ENCODE results near the gene MATCAP1. TPM values are rescaled to one million over a fixed set of nuclear protein-coding genes. Genes with fewer than 3 reads are reported as not detected.

MATCAP1 gene
- total RNA-seq, 1 experiment from 2014 or later = 40.8 TPM

DNA sequence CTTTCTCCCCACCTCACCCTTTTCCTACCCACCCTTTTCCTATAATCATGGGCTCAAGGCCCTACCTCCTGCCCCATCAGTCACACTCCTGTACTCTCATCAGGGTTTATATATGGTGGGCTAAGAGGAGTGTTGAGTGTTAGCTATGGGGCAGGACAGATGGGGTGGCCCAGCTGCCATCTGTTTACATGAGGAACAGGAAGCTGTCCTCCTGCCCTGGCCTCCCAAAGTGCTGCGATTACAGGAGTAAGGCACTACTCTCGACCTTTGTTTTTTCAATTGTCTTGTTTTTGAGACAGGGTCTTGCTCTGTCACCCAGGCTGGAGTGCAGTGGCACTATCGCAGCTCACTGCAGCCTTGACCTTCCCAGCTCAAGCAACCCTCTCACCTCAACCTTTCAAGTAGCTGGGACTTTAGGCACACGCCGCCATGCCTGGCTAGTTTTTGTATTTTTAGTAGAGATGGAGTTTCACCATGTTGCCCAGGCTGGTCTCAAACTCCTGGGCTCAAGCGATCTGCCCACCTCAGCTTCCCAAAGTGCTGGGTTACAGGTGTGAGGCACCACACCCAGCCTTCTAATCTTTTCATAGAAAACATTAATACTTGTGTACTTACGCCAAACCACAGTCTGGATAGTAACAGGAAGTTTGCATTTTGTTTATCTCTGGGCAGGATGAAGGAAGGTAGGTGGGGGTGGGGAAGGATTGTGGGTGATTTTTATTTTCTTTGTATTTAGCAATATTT lies 25.7 kb downstream of the MATCAP1 start:
- peaks cover 2% of the 10 kb centered on the region; the same call in 1 of the 2 replicates for H3K36me3 Mint-ChIP-seq
- DNase-seq (ENCODE audit: low spot score) = no peak
- peaks cover 100% of the 10 kb centered on the region for H3K27me3 Mint-ChIP-seq (ENCODE audit: low read depth)
- CTCF ChIA-PET = interaction anchor here (0.7 to 15.3 kb wide), 7 partner anchors 12 to 197 kb away, joined by 3 to 386 read pairs (median 10); partner anchors contain the start of genes CES3, HSF4 and NOL3
- H3K4me1 Mint-ChIP-seq = peaks cover 25% of the 10 kb centered on the region
- TF ChIP-seq GRHL2 (CRISPR knock-in tag; IDR thresholded peaks at IDR 0.05; ENCODE audit: insufficient replicate concordance, severe bottlenecking) (no peak), MXD4 (CRISPR knock-in tag; IDR thresholded peaks at IDR 0.05; ENCODE audit: borderline replicate concordance) (no peak), ETV6 (CRISPR knock-in tag; IDR thresholded peaks at IDR 0.05) (no peak), HMGA2 (CRISPR knock-in tag; IDR thresholded peaks at IDR 0.05) (no peak)
- TF ChIP-seq, protein P1, sequence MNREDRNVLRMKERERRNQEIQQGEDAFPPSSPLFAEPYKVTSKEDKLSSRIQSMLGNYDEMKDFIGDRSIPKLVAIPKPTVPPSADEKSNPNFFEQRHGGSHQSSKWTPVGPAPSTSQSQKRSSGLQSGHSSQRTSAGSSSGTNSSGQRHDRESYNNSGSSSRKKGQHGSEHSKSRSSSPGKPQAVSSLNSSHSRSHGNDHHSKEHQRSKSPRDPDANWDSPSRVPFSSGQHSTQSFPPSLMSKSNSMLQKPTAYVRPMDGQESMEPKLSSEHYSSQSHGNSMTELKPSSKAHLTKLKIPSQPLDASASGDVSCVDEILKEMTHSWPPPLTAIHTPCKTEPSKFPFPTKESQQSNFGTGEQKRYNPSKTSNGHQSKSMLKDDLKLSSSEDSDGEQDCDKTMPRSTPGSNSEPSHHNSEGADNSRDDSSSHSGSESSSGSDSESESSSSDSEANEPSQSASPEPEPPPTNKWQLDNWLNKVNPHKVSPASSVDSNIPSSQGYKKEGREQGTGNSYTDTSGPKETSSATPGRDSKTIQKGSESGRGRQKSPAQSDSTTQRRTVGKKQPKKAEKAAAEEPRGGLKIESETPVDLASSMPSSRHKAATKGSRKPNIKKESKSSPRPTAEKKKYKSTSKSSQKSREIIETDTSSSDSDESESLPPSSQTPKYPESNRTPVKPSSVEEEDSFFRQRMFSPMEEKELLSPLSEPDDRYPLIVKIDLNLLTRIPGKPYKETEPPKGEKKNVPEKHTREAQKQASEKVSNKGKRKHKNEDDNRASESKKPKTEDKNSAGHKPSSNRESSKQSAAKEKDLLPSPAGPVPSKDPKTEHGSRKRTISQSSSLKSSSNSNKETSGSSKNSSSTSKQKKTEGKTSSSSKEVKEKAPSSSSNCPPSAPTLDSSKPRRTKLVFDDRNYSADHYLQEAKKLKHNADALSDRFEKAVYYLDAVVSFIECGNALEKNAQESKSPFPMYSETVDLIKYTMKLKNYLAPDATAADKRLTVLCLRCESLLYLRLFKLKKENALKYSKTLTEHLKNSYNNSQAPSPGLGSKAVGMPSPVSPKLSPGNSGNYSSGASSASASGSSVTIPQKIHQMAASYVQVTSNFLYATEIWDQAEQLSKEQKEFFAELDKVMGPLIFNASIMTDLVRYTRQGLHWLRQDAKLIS (CRISPR knock-in tag; IDR thresholded peaks at IDR 0.05; ENCODE audit: borderline replicate concordance) = no peak
- H3K9me3 Mint-ChIP-seq = no peaks in the 10 kb centered on the region
- ATAC-seq = no peak
- peak overlapping the region; percentile 43; the same call in 1 of the 2 replicates for H3K4me3 Mint-ChIP-seq
- no peak overlapping the region for H3K27ac Mint-ChIP-seq
- POLR2A ChIA-PET = interaction anchor here (0.9 kb wide), 1 partner anchor 150 kb away, joined by 3 read pairs; no protein-coding TSS in a partner anchor

DNA sequence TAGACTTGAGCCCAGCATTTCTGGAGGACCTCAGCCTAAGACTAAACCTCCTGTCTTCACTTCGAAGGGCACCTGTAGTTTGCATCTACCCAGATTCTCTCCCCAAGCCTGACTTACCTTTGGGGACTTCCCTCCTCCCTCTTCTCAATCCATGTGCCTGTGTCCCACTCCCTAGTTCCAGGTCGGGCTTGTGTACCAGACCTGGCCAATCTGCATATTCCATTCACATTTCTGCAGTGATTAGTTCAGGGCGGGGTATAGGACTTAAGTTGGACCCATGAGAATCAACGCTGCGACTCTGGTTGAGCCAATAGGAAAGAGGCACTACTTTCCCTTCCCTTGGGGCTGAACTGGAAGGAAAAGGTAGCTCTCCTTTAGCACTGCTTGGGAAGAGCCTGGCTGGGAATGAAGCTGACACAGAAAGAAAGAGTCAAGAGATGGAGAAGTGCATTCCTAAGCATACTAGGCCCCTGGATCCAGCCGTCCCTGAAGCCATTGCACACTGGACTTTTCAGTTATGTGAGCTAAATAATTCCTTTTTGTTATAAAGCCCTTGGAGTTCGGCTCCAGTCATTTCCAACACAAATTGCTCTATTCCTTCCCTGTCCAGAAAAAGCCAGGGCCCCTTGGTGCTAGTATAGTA lies 26.5 kb downstream of the MATCAP1 start:
- CTCF ChIA-PET = interaction anchor here (0.7 to 15.3 kb wide), 5 partner anchors 12 to 196 kb away, joined by 3 to 386 read pairs (median 5); partner anchors contain the start of genes CES3, HSF4 and NOL3
- H3K27me3 Mint-ChIP-seq (ENCODE audit: low read depth) = peaks cover 100% of the 10 kb centered on the region
- H3K4me3 Mint-ChIP-seq = no peak overlapping the region
- peaks cover 21% of the 10 kb centered on the region for H3K4me1 Mint-ChIP-seq
- peaks cover 2% of the 10 kb centered on the region; the same call in 1 of the 2 replicates for H3K36me3 Mint-ChIP-seq
- POLR2A ChIA-PET = no interaction called here
- ATAC-seq = no peak
- no peak for DNase-seq (ENCODE audit: low spot score)
- H3K9me3 Mint-ChIP-seq = no peaks in the 10 kb centered on the region
- TF ChIP-seq IRF2 (CRISPR knock-in tag; IDR thresholded peaks at IDR 0.05; ENCODE audit: borderline replicate concordance, low read depth) = no peak
- TF ChIP-seq, protein P2, sequence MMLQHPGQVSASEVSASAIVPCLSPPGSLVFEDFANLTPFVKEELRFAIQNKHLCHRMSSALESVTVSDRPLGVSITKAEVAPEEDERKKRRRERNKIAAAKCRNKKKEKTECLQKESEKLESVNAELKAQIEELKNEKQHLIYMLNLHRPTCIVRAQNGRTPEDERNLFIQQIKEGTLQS (CRISPR knock-in tag; conservative IDR thresholded peaks at IDR 0.05) = no peak
- TF ChIP-seq, protein P3, sequence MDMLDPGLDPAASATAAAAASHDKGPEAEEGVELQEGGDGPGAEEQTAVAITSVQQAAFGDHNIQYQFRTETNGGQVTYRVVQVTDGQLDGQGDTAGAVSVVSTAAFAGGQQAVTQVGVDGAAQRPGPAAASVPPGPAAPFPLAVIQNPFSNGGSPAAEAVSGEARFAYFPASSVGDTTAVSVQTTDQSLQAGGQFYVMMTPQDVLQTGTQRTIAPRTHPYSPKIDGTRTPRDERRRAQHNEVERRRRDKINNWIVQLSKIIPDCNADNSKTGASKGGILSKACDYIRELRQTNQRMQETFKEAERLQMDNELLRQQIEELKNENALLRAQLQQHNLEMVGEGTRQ (CRISPR knock-in tag; IDR thresholded peaks at IDR 0.05) = no peak
- no peak for TF ChIP-seq SOX15 (CRISPR knock-in tag; IDR thresholded peaks at IDR 0.05)
- TF ChIP-seq ESRRA (CRISPR knock-in tag; IDR thresholded peaks at IDR 0.05; ENCODE audit: borderline replicate concordance) = no peak
- no peak for TF ChIP-seq NR1H2 (CRISPR knock-in tag; IDR thresholded peaks at IDR 0.05)
- TF ChIP-seq ELF4 (CRISPR knock-in tag; IDR thresholded peaks at IDR 0.05; ENCODE audit: low read depth) = no peak
- no peak for TF ChIP-seq CREB1 (CRISPR knock-in tag; IDR thresholded peaks at IDR 0.05)
- TF ChIP-seq, protein P4, sequence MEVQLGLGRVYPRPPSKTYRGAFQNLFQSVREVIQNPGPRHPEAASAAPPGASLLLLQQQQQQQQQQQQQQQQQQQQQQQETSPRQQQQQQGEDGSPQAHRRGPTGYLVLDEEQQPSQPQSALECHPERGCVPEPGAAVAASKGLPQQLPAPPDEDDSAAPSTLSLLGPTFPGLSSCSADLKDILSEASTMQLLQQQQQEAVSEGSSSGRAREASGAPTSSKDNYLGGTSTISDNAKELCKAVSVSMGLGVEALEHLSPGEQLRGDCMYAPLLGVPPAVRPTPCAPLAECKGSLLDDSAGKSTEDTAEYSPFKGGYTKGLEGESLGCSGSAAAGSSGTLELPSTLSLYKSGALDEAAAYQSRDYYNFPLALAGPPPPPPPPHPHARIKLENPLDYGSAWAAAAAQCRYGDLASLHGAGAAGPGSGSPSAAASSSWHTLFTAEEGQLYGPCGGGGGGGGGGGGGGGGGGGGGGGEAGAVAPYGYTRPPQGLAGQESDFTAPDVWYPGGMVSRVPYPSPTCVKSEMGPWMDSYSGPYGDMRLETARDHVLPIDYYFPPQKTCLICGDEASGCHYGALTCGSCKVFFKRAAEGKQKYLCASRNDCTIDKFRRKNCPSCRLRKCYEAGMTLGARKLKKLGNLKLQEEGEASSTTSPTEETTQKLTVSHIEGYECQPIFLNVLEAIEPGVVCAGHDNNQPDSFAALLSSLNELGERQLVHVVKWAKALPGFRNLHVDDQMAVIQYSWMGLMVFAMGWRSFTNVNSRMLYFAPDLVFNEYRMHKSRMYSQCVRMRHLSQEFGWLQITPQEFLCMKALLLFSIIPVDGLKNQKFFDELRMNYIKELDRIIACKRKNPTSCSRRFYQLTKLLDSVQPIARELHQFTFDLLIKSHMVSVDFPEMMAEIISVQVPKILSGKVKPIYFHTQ (CRISPR knock-in tag; IDR thresholded peaks at IDR 0.05) = no peak
- TF ChIP-seq ZNF232 (CRISPR knock-in tag; IDR thresholded peaks at IDR 0.05) = no peak
- TF ChIP-seq TEAD1 (CRISPR knock-in tag; IDR thresholded peaks at IDR 0.05) = no peak
- TF ChIP-seq FOXP1 (CRISPR knock-in tag; IDR thresholded peaks at IDR 0.05; ENCODE audit: borderline replicate concordance) = no peak
- TF ChIP-seq, protein P5, sequence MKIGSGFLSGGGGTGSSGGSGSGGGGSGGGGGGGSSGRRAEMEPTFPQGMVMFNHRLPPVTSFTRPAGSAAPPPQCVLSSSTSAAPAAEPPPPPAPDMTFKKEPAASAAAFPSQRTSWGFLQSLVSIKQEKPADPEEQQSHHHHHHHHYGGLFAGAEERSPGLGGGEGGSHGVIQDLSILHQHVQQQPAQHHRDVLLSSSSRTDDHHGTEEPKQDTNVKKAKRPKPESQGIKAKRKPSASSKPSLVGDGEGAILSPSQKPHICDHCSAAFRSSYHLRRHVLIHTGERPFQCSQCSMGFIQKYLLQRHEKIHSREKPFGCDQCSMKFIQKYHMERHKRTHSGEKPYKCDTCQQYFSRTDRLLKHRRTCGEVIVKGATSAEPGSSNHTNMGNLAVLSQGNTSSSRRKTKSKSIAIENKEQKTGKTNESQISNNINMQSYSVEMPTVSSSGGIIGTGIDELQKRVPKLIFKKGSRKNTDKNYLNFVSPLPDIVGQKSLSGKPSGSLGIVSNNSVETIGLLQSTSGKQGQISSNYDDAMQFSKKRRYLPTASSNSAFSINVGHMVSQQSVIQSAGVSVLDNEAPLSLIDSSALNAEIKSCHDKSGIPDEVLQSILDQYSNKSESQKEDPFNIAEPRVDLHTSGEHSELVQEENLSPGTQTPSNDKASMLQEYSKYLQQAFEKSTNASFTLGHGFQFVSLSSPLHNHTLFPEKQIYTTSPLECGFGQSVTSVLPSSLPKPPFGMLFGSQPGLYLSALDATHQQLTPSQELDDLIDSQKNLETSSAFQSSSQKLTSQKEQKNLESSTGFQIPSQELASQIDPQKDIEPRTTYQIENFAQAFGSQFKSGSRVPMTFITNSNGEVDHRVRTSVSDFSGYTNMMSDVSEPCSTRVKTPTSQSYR (CRISPR knock-in tag; IDR thresholded peaks at IDR 0.05) = no peak
- TF ChIP-seq, protein P6, sequence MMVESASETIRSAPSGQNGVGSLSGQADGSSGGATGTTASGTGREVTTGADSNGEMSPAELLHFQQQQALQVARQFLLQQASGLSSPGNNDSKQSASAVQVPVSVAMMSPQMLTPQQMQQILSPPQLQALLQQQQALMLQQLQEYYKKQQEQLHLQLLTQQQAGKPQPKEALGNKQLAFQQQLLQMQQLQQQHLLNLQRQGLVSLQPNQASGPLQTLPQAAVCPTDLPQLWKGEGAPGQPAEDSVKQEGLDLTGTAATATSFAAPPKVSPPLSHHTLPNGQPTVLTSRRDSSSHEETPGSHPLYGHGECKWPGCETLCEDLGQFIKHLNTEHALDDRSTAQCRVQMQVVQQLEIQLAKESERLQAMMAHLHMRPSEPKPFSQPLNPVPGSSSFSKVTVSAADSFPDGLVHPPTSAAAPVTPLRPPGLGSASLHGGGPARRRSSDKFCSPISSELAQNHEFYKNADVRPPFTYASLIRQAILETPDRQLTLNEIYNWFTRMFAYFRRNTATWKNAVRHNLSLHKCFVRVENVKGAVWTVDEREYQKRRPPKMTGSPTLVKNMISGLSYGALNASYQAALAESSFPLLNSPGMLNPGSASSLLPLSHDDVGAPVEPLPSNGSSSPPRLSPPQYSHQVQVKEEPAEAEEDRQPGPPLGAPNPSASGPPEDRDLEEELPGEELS (CRISPR knock-in tag; IDR thresholded peaks at IDR 0.05) = no peak
- no peak for TF ChIP-seq ZNF671 (CRISPR knock-in tag; IDR thresholded peaks at IDR 0.05)
- TF ChIP-seq NFE2L1 (CRISPR knock-in tag; IDR thresholded peaks at IDR 0.05) = no peak
- H3K27ac Mint-ChIP-seq = no peak overlapping the region

All from WTC11 (cell line).